KBM-7 (cell line): Measurements from ENCODE around the gene FOXO3.

Source experiments
- DNase-seq: peaks from one replicate; pipeline ENCODE4 v3.0.0-alpha.2; 2015
- in situ Hi-C: fragments of 300-500 bp; cut with MboI; formaldehyde crosslinking; loops from 2 replicates; pipeline ENCODE4 v1.14.3; 2020; ENCODE audit warnings: low sequenced_read_pairs, low pct_unique_long_range_greater_than_20kb, mixed read lengths

The FOXO3 gene

GRCh38 chr6:108612852-108613251, 52.1 kb downstream of the FOXO3 start:
- in situ Hi-C loops: no loop called here
- DNase-seq: no peak

- in situ Hi-C loops: no loop called here
- no peak for DNase-seq
Observed at GRCh38 chr6:108616544-108616943, 55.8 kb downstream of the FOXO3 start.

GRCh38 chr6:108616973-108617372, 56.3 kb downstream of the FOXO3 start:
- in situ Hi-C loops: no loop called here
- peak; percentile 26 for DNase-seq

- in situ Hi-C loops: no loop called here
Observed at GRCh38 chr6:108618623-108619152, 58.0 kb downstream of the FOXO3 start.

GRCh38 chr6:108619431-108620197, 58.9 kb downstream of the FOXO3 start:
- in situ Hi-C loops: no loop called here
- no peak for DNase-seq

More at GRCh38 chr6:108618623-108619152, 58.0 kb downstream of the FOXO3 start:
- DNase-seq: no peak

GRCh38 chr6:108621117-108621516, 60.4 kb downstream of the FOXO3 start:
- in situ Hi-C loops: no loop called here
- no peak for DNase-seq

GRCh38 chr6:108622641-108623298, 62.1 kb downstream of the FOXO3 start:
- peak; percentile 52 for DNase-seq
- in situ Hi-C loops: no loop called here

GRCh38 chr6:108623995-108624394, 63.3 kb downstream of the FOXO3 start:
- in situ Hi-C loops: no loop called here
- no peak for DNase-seq

- in situ Hi-C loops: no loop called here
- DNase-seq: no peak
Observed at GRCh38 chr6:108625581-108625980, 64.9 kb downstream of the FOXO3 start.

- DNase-seq: no peak
- in situ Hi-C loops: no loop called here
Observed at GRCh38 chr6:108626777-108627176, 66.1 kb downstream of the FOXO3 start.

- no peak for DNase-seq
- in situ Hi-C loops: no loop called here
Observed at GRCh38 chr6:108627692-108628550, 67.2 kb downstream of the FOXO3 start.

GRCh38 chr6:108630050-108630714, 69.5 kb downstream of the FOXO3 start:
- in situ Hi-C loops: no loop called here
- peak; percentile 63 for DNase-seq

GRCh38 chr6:108632441-108632840, 71.7 kb downstream of the FOXO3 start:
- in situ Hi-C loops: no loop called here
- no peak for DNase-seq

- no peak for DNase-seq
- in situ Hi-C loops: no loop called here
Observed at GRCh38 chr6:108633436-108633835, 72.7 kb downstream of the FOXO3 start.

GRCh38 chr6:108635505-108636226, 74.9 kb downstream of the FOXO3 start:
- DNase-seq: peak; percentile 40
- in situ Hi-C loops: no loop called here

GRCh38 chr6:108637963-108638362, 77.2 kb downstream of the FOXO3 start:
- no peak for DNase-seq
- in situ Hi-C loops: no loop called here

GRCh38 chr6:108638993-108639392, 78.3 kb downstream of the FOXO3 start:
- DNase-seq: no peak
- in situ Hi-C loops: no loop called here

- in situ Hi-C loops: no loop called here
Observed at GRCh38 chr6:108640104-108640503, 79.4 kb downstream of the FOXO3 start.

More at GRCh38 chr6:108640104-108640503, 79.4 kb downstream of the FOXO3 start:
- no peak for DNase-seq
